Upper lobe of left lung (tissue), 6 donors: ENCODE data around the gene ACSM3. TPM values are rescaled to one million over a fixed set of nuclear protein-coding genes. Genes with fewer than 3 reads are reported as not detected.

Experiments
- ATAC-seq, 2 donors: fragments of 200-7000 bp; cut with Tn5 transposase; one replicate each; pipeline ENCODE4 v1.9.1; 2022; ENCODE audit warnings: mild to moderate bottlenecking in 2 of 2, moderate library complexity in 2 of 2; ENCODE audit not compliant: low FRiP score in 2 of 2
- DNase-seq, 2 donors: peaks; one replicate each; pipeline ENCODE4 v3.0.0-alpha.2; 2019 to 2020
- H3K27ac ChIP-seq, 4 donors: fragments of 200-600 bp; sonication (generic); one replicate each; pipeline ENCODE4 v1.5.1; 2016 to 2019
- H3K27me3 ChIP-seq, 4 donors: fragments of 200-600 bp; sonication (generic); one replicate each; pipeline ENCODE4 v1.5.1; 2017 to 2019
- H3K36me3 ChIP-seq, 4 donors: fragments of 200-600 bp; sonication (generic); one replicate each; pipeline ENCODE4 v1.5.1; 2016 to 2019
- H3K4me1 ChIP-seq, 4 donors: fragments of 200-600 bp; sonication (generic); one replicate each; pipeline ENCODE4 v1.5.1; 2018 to 2019
- H3K4me3 ChIP-seq, 4 donors: fragments of 200-600 bp; sonication (generic); one replicate each; pipeline ENCODE4 v1.5.1; 2017 to 2019; ENCODE audit warnings: mild to moderate bottlenecking in 2 of 4, moderate library complexity in 1 of 4
- H3K9me3 ChIP-seq, 4 donors: fragments of 200-600 bp; sonication (generic); one replicate each; pipeline ENCODE4 v1.5.1; 2018 to 2019
- EP300 ChIP-seq, 4 donors: sonication (generic); formaldehyde crosslinking; IDR thresholded peaks; one replicate each; pipeline ENCODE4 v1.5.1; 2017; ENCODE audit warnings: antibody characterized with exemption in 4 of 4, control low read depth in 2 of 4
- POLR2A ChIP-seq, 4 donors: fragments of 450-650 bp; IDR thresholded peaks; one replicate each; pipeline ENCODE4 v1.5.1; 2016 to 2017; ENCODE audit warnings: antibody characterized with exemption in 4 of 4, mild to moderate bottlenecking in 2 of 4
- POLR2AphosphoS5 ChIP-seq, 2 donors: sonication (generic); formaldehyde crosslinking; IDR thresholded peaks; one replicate each; pipeline ENCODE4 v1.5.1; 2017; ENCODE audit warnings: antibody characterized with exemption in 2 of 2
- WGBS, 2 donors: methylation state at CpG; one replicate each; pipeline ENCODE4 v1.1.5; 2017 to 2018; 5-methylcytosine and 5-hydroxymethylcytosine counted together
- total RNA-seq, 6 donors: library from RNA; depleted of rRNA in 4 of 6; stranded (reverse); fragments of >200 nt in 4 of 6; gene quantifications; one replicate each; pipeline versions ENCODE4 v1.1.0 to v1.2.1, GENCODE V29; 2016 to 2021
- TF ChIP-seq, protein P1 (sequence below), 6 experiments: fragments of 450-650 bp in 4 of 6; fragments of 200-600 bp in 2 of 6; sonication (generic) in 2 of 6; IDR thresholded peaks; one replicate each; pipeline ENCODE4 v1.5.1; 2016 to 2019; ENCODE audit warnings: antibody characterized with exemption in 6 of 6
- donor health status: DM: no; HTN: no; CAD: no; lungs with moderate emphysema.
- donor health status: DM: no; HTN: yes; CAD: no; lungs with severe emphysema.

ACSM3 gene
- total RNA-seq, 6 donors from 2014 or later = 8.5 to 28.6 (median 15.9) TPM

DNA sequence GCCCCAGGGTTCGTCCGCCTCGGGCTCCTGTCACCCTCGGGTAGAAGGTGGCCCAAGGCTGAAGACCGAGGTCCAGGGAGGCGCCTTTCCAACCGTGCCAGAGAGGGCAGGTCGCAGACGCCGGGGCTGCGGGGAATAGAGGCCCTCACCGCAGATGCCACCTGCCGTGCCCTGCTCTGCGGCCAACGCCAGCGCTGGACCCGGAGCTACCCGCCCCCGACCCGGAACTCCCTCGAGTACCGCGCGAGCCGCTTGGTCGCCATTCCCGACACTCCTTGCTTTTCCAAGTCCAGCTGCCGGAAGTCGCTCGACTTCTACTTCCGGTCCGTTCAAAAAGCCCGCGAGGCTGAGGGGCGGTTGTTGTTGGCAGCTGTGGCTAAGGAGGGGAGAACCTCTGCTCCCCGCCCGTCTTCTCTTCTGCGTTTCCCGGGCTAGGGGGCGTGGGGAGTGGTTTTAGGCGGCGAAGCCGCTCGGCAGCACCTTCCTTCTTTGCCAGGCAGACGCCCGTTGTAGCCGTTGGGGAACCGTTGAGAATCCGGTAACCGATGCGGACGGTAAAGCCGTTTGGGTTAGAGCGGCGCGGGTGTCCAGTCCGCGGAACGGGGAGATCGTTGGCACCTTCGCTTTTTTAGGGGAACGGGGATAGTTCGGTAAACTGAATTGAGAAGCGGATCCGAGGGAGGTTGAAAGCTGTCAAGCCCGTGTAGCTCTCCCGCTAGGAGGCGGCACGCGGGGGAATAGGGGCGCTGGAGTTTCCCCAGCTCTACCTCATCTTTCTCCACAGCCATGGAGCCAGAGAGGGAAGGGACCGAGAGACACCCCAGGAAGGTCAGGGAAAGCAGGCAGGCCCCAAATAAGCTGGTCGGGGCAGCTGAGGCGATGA lies 42.6 kb downstream of the ACSM3 start, which contains the start of the genes ERI2 and REXO5:
Gene ERI2 (minus strand): TSS at position 305 of the 883 bp plus-strand sequence. CDS start 42 bp downstream, at position 263.
Gene REXO5 (plus strand): TSS at position 360 of the 883 bp plus-strand sequence. CDS start 427 bp downstream, at position 787.
- no peaks in the 10 kb centered on the region for H3K9me3 ChIP-seq
- DNase-seq = peak; percentile 92 to 94
- WGBS, 2 donors = 0 to 1% methylated on average over 40 to 72 of the region's 74 CpGs
- peak; percentile 95 to 98 for ATAC-seq
- no peaks in the 10 kb centered on the region for H3K27me3 ChIP-seq
- TF ChIP-seq EP300 (IDR thresholded peaks at IDR 0.05) (no peak), POLR2A (IDR thresholded peaks at IDR 0.05) (peak in 3 of 4 donors; percentile 44 to 80 (median 58)), POLR2AphosphoS5 (IDR thresholded peaks at IDR 0.05) (peak in 1 of 2 donors; percentile 67)
- TF ChIP-seq, protein P1, sequence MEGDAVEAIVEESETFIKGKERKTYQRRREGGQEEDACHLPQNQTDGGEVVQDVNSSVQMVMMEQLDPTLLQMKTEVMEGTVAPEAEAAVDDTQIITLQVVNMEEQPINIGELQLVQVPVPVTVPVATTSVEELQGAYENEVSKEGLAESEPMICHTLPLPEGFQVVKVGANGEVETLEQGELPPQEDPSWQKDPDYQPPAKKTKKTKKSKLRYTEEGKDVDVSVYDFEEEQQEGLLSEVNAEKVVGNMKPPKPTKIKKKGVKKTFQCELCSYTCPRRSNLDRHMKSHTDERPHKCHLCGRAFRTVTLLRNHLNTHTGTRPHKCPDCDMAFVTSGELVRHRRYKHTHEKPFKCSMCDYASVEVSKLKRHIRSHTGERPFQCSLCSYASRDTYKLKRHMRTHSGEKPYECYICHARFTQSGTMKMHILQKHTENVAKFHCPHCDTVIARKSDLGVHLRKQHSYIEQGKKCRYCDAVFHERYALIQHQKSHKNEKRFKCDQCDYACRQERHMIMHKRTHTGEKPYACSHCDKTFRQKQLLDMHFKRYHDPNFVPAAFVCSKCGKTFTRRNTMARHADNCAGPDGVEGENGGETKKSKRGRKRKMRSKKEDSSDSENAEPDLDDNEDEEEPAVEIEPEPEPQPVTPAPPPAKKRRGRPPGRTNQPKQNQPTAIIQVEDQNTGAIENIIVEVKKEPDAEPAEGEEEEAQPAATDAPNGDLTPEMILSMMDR (IDR thresholded peaks at IDR 0.05) = peak in 5 of 6 experiments; percentile 14 to 43 (median 26)
- peak within 1 kb of the TSS; percentile 85 to 96 (median 91) for H3K27ac ChIP-seq
- peaks cover 0 to 4% (median 0%) of the 10 kb centered on the region in 4 donors for H3K36me3 ChIP-seq
- H3K4me1 ChIP-seq = peaks cover 6 to 25% (median 14%) of the 10 kb centered on the region in 4 donors
- peak within 1 kb of the TSS; percentile 73 to 79 (median 75) for H3K4me3 ChIP-seq

DNA sequence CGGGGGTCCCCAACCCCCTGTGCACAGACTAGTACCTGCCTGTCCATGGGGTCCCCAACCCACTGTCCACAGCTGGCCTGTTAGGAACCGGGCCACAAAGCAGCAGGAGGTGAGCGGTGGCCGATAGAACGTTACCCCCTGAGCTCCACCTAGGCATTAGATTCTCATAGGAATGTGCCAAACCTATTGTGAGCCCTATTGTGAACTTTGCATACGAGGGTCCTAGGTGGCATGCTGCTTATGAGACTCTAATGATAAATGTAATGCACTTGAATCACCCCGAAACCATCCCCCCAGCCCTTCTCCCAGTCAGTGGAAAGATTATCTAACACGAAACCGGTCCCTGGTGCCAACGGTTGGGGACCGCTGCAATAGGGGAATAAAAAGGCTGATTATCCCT lies 44.0 kb downstream of the ACSM3 start:
- no peak for TF ChIP-seq EP300 (IDR thresholded peaks at IDR 0.05)
- TF ChIP-seq POLR2A (IDR thresholded peaks at IDR 0.05) = no peak
- TF ChIP-seq, protein P1 (IDR thresholded peaks at IDR 0.05) = no peak
- TF ChIP-seq POLR2AphosphoS5 (IDR thresholded peaks at IDR 0.05) = no peak
- no peaks in the 10 kb centered on the region for H3K27me3 ChIP-seq
- H3K27ac ChIP-seq = no peak overlapping the region
- no peaks in the 10 kb centered on the region for H3K36me3 ChIP-seq
- H3K4me1 ChIP-seq = peaks cover 6 to 25% (median 14%) of the 10 kb centered on the region in 4 donors
- no peaks in the 10 kb centered on the region for H3K9me3 ChIP-seq
- WGBS, 2 donors = 89 to 93% methylated on average over 11 of the region's 11 CpGs
- ATAC-seq = no peak
- DNase-seq = no peak
- no peak overlapping the region for H3K4me3 ChIP-seq

DNA sequence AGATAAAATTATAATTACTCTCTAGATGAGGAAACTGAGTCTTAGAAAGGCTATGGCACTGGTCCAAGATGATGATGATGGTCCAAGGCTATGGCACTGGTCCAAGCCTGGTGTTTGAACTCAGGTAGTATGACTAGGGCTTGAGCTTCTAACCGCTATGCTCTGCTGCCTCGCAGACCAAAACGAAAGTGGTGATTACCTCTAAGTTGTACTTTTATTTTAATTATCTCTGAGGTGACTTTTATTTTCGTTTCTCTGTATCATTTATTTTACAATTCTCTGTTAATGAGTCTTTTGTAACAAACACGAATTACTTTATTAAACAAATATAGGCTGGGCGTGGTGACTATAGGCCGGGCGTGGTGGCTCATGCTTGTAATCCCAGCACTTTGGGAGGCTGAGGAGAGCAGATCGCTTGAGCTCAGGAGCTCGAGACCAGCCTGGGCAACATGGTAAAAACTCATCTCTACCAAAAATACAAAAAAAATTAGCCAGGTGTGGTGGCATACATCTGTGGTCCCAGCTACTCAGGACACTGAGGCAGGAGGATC lies 48.1 kb downstream of the ACSM3 start:
- no peaks in the 10 kb centered on the region for H3K9me3 ChIP-seq
- no peak overlapping the region for H3K4me3 ChIP-seq
- TF ChIP-seq POLR2A (IDR thresholded peaks at IDR 0.05) (no peak), POLR2AphosphoS5 (IDR thresholded peaks at IDR 0.05) (no peak), EP300 (IDR thresholded peaks at IDR 0.05) (no peak)
- TF ChIP-seq, protein P1 (IDR thresholded peaks at IDR 0.05) = no peak
- 91 to 93% methylated on average over 10 of the region's 10 CpGs for WGBS, 2 donors
- H3K27ac ChIP-seq = no peak overlapping the region
- no peak for DNase-seq
- no peaks in the 10 kb centered on the region for H3K36me3 ChIP-seq
- peaks cover 0 to 11% (median 3%) of the 10 kb centered on the region in 4 donors for H3K4me1 ChIP-seq
- no peak for ATAC-seq
- H3K27me3 ChIP-seq = no peaks in the 10 kb centered on the region

- Histone ChIP-seq H3K4me1 (peaks cover 0 to 5% (median under 1%) of the 10 kb centered on the region in 4 donors), H3K36me3 (no peaks in the 10 kb centered on the region), H3K4me3 (no peak overlapping the region), H3K27me3 (no peaks in the 10 kb centered on the region), H3K9me3 (no peaks in the 10 kb centered on the region), H3K27ac (no peak overlapping the region)
- DNase-seq = no peak
- TF ChIP-seq, protein P1 (IDR thresholded peaks at IDR 0.05) = no peak
- no peak for TF ChIP-seq EP300 (IDR thresholded peaks at IDR 0.05)
- TF ChIP-seq POLR2AphosphoS5 (IDR thresholded peaks at IDR 0.05) = no peak
- TF ChIP-seq POLR2A (IDR thresholded peaks at IDR 0.05) = no peak
- 78 to 86% methylated on average over 2 of the region's 2 CpGs for WGBS, 2 donors
- no peak for ATAC-seq
Observed at GRCh38 chr16:20812510-20812909, 48.7 kb downstream of the ACSM3 start.
